Type B pancreatic cell (in vitro differentiated cells): ENCODE results near the gene ELP2. TPM values are rescaled to one million over a fixed set of nuclear protein-coding genes. Genes with fewer than 3 reads are reported as not detected.

ENCODE experiments used
- DNase-seq: peaks from one replicate; pipeline ENCODE4 v3.0.0; 2021; ENCODE audit warnings: mixed read lengths; ENCODE audit not compliant: unreplicated experiment; ENCODE audit errors: extremely low spot score
- H3K27ac Mint-ChIP-seq: 2 replicates; pipeline ENCODE4 v1.8.0; 2021; ENCODE audit warnings: mild to moderate bottlenecking, mixed read lengths
- H3K27me3 Mint-ChIP-seq: 2 replicates; pipeline ENCODE4 v1.8.0; 2021; ENCODE audit warnings: mixed read lengths
- H3K36me3 Mint-ChIP-seq: 2 replicates; pipeline ENCODE4 v1.8.0; 2021; ENCODE audit warnings: mixed read lengths
- H3K4me1 Mint-ChIP-seq: one replicate; pipeline ENCODE4 v1.8.0; 2021; ENCODE audit warnings: mixed read lengths; ENCODE audit not compliant: unreplicated experiment
- H3K4me3 Mint-ChIP-seq: 2 replicates; pipeline ENCODE4 v1.8.0; 2021; ENCODE audit warnings: mild to moderate bottlenecking, mixed read lengths
- H3K9me3 Mint-ChIP-seq: 2 replicates; pipeline ENCODE4 v1.8.0; 2021; ENCODE audit warnings: mixed read lengths
- total RNA-seq: library from RNA; stranded (reverse); gene quantifications from 2 replicates; pipeline ENCODE4 v1.2.1, GENCODE V29; 2021; ENCODE audit warnings: low replicate concordance
- TF ChIP-seq, protein P1 (sequence below): fragments of 200-600 bp; sonication (generic); conservative IDR thresholded peaks from 2 replicates; pipeline ENCODE4 v1.5.0; 2021; ENCODE audit warnings: antibody characterized with exemption, mild to moderate bottlenecking

Gene ELP2
- total RNA-seq, 1 donor from 2014 or later: 94.6 TPM

DNA sequence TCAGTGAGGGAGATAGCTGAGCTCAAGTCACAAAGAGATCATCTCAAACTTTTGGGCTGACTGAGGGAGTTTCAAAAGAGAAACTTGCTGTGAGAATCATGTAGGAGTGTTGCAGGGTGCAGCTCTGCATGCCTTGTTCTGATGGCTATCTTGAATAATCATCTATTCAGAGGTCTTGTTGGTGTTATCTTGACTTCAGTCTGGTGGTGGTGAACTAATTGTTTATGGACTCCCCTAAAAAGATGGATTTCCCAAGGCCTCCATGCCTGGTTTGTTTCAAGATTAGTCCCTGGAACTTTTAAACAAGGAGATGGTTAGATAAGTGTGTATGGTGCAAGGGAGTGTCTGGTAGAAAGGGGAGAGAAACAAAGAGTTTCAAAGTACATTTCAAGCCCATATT, 30.4 kb upstream of the ELP2 start:
- Mint-ChIP-seq H3K4me1 (no peaks in the 10 kb centered on the region), H3K27ac (no peak overlapping the region), H3K9me3 (peaks cover 14% of the 10 kb centered on the region), H3K27me3 (no peaks in the 10 kb centered on the region), H3K36me3 (no peaks in the 10 kb centered on the region), H3K4me3 (no peak overlapping the region)
- TF ChIP-seq, protein P1, sequence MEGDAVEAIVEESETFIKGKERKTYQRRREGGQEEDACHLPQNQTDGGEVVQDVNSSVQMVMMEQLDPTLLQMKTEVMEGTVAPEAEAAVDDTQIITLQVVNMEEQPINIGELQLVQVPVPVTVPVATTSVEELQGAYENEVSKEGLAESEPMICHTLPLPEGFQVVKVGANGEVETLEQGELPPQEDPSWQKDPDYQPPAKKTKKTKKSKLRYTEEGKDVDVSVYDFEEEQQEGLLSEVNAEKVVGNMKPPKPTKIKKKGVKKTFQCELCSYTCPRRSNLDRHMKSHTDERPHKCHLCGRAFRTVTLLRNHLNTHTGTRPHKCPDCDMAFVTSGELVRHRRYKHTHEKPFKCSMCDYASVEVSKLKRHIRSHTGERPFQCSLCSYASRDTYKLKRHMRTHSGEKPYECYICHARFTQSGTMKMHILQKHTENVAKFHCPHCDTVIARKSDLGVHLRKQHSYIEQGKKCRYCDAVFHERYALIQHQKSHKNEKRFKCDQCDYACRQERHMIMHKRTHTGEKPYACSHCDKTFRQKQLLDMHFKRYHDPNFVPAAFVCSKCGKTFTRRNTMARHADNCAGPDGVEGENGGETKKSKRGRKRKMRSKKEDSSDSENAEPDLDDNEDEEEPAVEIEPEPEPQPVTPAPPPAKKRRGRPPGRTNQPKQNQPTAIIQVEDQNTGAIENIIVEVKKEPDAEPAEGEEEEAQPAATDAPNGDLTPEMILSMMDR: no peak
- no peak for DNase-seq

DNA sequence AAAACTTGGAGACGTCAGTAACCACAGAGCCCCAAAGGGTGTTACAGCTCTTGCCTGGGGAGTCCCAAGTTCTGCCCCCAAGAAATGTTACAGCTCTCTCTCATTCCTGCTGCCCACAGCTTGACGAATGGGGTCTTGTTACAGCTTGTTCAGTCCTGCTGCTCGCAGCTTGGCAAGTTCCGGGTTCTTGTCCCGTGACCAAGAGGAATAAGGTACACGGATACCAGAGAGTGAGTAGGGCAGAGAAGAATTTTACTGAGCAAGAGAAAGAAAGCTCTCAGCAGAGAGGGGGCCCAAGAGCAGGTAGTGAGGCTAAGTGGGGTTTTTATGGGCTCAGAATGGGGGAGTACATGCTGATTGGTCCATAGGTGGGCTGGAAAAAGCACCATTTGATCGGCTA, 27.8 kb upstream of the ELP2 start:
- TF ChIP-seq, protein P1: no peak
- Mint-ChIP-seq H3K36me3 (no peaks in the 10 kb centered on the region), H3K4me3 (no peak overlapping the region), H3K27me3 (no peaks in the 10 kb centered on the region), H3K9me3 (peaks cover 19% of the 10 kb centered on the region), H3K4me1 (no peaks in the 10 kb centered on the region), H3K27ac (no peak overlapping the region)
- DNase-seq: no peak

DNA sequence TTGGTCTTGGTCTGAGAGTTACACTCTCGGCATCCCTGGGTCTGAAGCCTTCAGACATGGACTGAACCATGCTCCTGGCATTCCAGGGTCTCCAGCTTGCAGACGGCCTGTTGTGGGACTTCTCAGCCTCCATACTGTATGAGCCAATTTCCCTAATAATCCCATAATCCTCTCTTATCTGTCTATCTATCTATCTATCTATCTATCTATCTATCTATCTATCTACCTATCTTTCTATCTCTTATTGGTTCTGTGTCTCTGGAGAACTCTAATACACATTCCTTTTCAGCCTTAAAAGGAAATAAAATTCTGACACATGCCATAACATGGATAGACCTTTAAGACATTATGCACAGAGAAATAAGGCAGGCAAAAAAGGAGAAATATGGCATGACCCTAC, 24.9 kb upstream of the ELP2 start:
- Mint-ChIP-seq H3K4me3 (no peak overlapping the region), H3K27ac (no peak overlapping the region), H3K4me1 (no peaks in the 10 kb centered on the region), H3K27me3 (no peaks in the 10 kb centered on the region), H3K9me3 (peaks cover 19% of the 10 kb centered on the region), H3K36me3 (peaks cover 6% of the 10 kb centered on the region)
- TF ChIP-seq, protein P1: no peak
- DNase-seq: no peak

DNA sequence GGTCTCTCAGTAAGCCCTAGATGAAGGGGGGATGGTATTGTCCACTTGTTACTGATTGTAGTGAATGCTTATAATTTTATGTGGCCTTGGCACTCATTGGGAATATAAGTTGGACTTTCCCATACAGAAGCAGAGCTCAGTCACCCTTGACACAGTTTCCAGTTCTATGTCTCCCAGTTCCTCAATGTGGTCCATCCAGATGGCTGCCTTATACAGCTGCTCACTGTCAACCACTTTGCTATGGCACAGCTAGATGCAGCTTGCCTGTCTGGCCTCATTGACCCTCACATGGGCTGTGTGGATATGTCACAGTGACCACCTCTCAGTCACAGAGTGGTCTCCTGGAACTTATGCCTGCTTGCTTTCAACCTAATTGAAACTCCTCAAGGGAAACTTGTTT, 22.2 kb upstream of the ELP2 start:
- TF ChIP-seq, protein P1: no peak
- DNase-seq: no peak
- H3K36me3 Mint-ChIP-seq: peaks cover 19% of the 10 kb centered on the region
- H3K4me3 Mint-ChIP-seq: no peak overlapping the region
- peaks cover 19% of the 10 kb centered on the region for H3K9me3 Mint-ChIP-seq
- no peak overlapping the region for H3K27ac Mint-ChIP-seq
- no peaks in the 10 kb centered on the region for H3K4me1 Mint-ChIP-seq
- H3K27me3 Mint-ChIP-seq: no peaks in the 10 kb centered on the region

DNA sequence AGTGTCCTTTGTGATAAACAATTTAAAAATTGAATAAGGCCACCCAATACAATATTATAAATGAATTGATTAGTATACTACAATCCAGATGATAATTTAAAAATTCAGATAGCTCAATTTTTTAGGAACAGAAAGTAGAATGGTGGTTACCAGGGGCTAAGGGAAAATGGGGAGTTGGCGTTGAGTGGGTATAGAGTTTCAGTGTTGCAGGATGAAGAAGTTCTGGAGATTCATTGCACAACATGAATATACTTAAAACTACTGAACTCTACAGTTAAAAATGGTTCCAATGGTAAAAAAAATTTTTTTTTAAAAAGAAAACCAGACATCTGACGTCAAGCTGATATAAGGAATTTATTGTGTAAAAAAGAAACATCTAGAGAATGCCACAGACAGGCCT, 21.5 kb upstream of the ELP2 start:
- no peak overlapping the region for H3K27ac Mint-ChIP-seq
- TF ChIP-seq, protein P1: no peak
- DNase-seq: no peak
- peaks cover 16% of the 10 kb centered on the region for H3K9me3 Mint-ChIP-seq
- H3K27me3 Mint-ChIP-seq: no peaks in the 10 kb centered on the region
- no peak overlapping the region for H3K4me3 Mint-ChIP-seq
- H3K36me3 Mint-ChIP-seq: peaks cover 21% of the 10 kb centered on the region
- H3K4me1 Mint-ChIP-seq: no peaks in the 10 kb centered on the region

DNA sequence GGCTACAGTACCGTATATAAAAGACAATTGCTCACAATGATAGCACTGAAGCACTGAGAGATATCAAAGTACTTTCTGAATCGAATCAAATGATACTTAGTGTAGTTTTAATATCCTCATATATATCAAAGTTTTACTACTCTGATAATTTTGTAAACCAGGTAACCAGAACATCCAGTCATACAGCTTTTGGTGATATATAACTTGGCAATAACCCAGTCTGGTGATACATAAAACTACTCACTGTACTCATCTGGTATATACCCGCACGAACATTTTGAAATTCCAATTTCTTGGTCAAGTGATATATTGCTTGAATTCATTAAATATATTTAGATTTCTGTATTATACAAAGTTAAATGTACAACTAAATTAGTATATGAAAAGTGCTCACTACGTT, 21.1 kb upstream of the ELP2 start:
- no peak for DNase-seq
- Mint-ChIP-seq H3K9me3 (peaks cover 12% of the 10 kb centered on the region), H3K27me3 (no peaks in the 10 kb centered on the region), H3K36me3 (peaks cover 21% of the 10 kb centered on the region), H3K4me3 (no peak overlapping the region), H3K27ac (no peak overlapping the region), H3K4me1 (no peaks in the 10 kb centered on the region)
- TF ChIP-seq, protein P1: no peak
